PC-9 (cell line): Measurements from ENCODE around the gene CD4.

Source experiments
- CTCF ChIP-seq: fragments of 200-600 bp; sonication (generic); conservative IDR thresholded peaks from 2 replicates; pipeline ENCODE4 v1.6.1; 2017; ENCODE audit warnings: mixed run types, antibody characterized with exemption, mild to moderate bottlenecking, moderate library complexity
- EZH2 ChIP-seq: fragments of 200-600 bp; sonication (generic); IDR thresholded peaks from 2 replicates; pipeline ENCODE4 v1.8.0; 2017; ENCODE audit warnings: antibody characterized with exemption, low read depth

- TF ChIP-seq CTCF (no peak), EZH2 (no peak)
These were observed 62.8 kb downstream of the CD4 start, which contains the start of gene USP5 for GRCh38 chr12:6851921-6852650.
